OCI-LY1 (cell line): ENCODE results near the gene LATS2.

Experiments
- H2AFZ ChIP-seq: fragments of 200-600 bp; sonication (generic), shearing (Covaris generic); 2 replicates; pipeline ENCODE4 v1.6.0; 2014; ENCODE audit warnings: antibody characterized with exemption, mild to moderate bottlenecking, low read length
- H3F3A ChIP-seq: fragments of 200-600 bp; sonication (generic), shearing (Covaris generic); 2 replicates; pipeline ENCODE4 v1.6.0; 2014; ENCODE audit warnings: mild to moderate bottlenecking, antibody characterized with exemption, low read length, moderate library complexity; ENCODE audit not compliant: insufficient read depth
- H3K27ac ChIP-seq: fragments of 200-600 bp; sonication (generic); 2 replicates; pipeline ENCODE4 v1.5.1; 2014; ENCODE audit warnings: low read length, mixed run types, mild to moderate bottlenecking, low read depth; ENCODE audit not compliant: poor library complexity, severe bottlenecking
- H3K27me3 ChIP-seq: fragments of 200-600 bp; sonication (generic); 2 replicates; pipeline ENCODE4 v1.6.0; 2014; ENCODE audit warnings: antibody characterized with exemption, mild to moderate bottlenecking, low read length, moderate library complexity; ENCODE audit not compliant: insufficient read depth
- H3K36me3 ChIP-seq: fragments of 200-600 bp; sonication (generic); 2 replicates; pipeline ENCODE4 v1.6.1; 2014; ENCODE audit warnings: mild to moderate bottlenecking, antibody characterized with exemption, low read length, moderate library complexity, mixed read lengths; ENCODE audit not compliant: insufficient read depth
- H3K4me1 ChIP-seq: fragments of 200-600 bp; sonication (generic); 2 replicates; pipeline ENCODE4 v1.5.1; 2014; ENCODE audit warnings: mild to moderate bottlenecking, low read length, moderate library complexity; ENCODE audit not compliant: insufficient read depth, severe bottlenecking
- H3K4me2 ChIP-seq: fragments of 200-600 bp; sonication (generic), shearing (Covaris generic); 2 replicates; pipeline ENCODE4 v1.6.1; 2014; ENCODE audit warnings: low read length
- H3K4me3 ChIP-seq: fragments of 200-600 bp; sonication (generic); 2 replicates; pipeline ENCODE4 v1.5.1; 2014; ENCODE audit warnings: low read length, low read depth, mild to moderate bottlenecking, mixed read lengths; ENCODE audit not compliant: poor library complexity, severe bottlenecking
- H3K79me2 ChIP-seq: fragments of 200-600 bp; shearing (Covaris generic); 2 replicates; pipeline ENCODE4 v1.6.1; 2016; ENCODE audit warnings: mixed run types, low read length, mixed read lengths; ENCODE audit not compliant: insufficient read depth
- H3K9ac ChIP-seq: fragments of 200-600 bp; sonication (generic), shearing (Covaris generic); 2 replicates; pipeline ENCODE4 v1.6.1; 2014; ENCODE audit warnings: mild to moderate bottlenecking, low read length, mixed read lengths
- H3K9me2 ChIP-seq: fragments of 200-600 bp; sonication (generic), shearing (Covaris generic); 2 replicates; pipeline ENCODE4 v1.6.1; 2014; ENCODE audit warnings: low read depth, mild to moderate bottlenecking, low read length, mixed read lengths
- H3K9me3 ChIP-seq: fragments of 200-600 bp; shearing (Covaris generic); 2 replicates; pipeline ENCODE4 v1.6.1; 2014; ENCODE audit warnings: low read length, mixed read lengths
- H4K20me1 ChIP-seq: fragments of 200-600 bp; sonication (generic), shearing (Covaris generic); 2 replicates; pipeline ENCODE4 v1.6.0; 2016; ENCODE audit warnings: mild to moderate bottlenecking, low read length; ENCODE audit not compliant: insufficient read depth
- EZH2 ChIP-seq: fragments of 200-600 bp; sonication (generic), shearing (Covaris generic); IDR thresholded peaks from 2 replicates; pipeline ENCODE4 v1.8.0; 2017; ENCODE audit warnings: borderline replicate concordance, mixed run types, mild to moderate bottlenecking, antibody characterized with exemption, low read length, moderate library complexity, mixed read lengths
- TF ChIP-seq, protein P1 (sequence below): fragments of 200-600 bp; sonication (generic), shearing (Covaris generic); IDR thresholded peaks from 2 replicates; pipeline ENCODE4 v1.5.1; 2017; ENCODE audit warnings: mild to moderate bottlenecking, antibody characterized with exemption, low read length, moderate library complexity, mixed read lengths

LATS2 gene

GRCh38 chr13:20983386-20983785 is 78.0 kb downstream of the LATS2 start:
- Histone ChIP-seq H3K4me3 (no peak overlapping the region), H2AFZ (no peak overlapping the region), H3K9me2 (no peaks in the 10 kb centered on the region), H3K27me3 (no peaks in the 10 kb centered on the region), H3K79me2 (no peaks in the 10 kb centered on the region), H4K20me1 (no peaks in the 10 kb centered on the region), H3K9ac (no peak overlapping the region), H3K4me1 (peaks cover 5% of the 10 kb centered on the region), H3K36me3 (no peaks in the 10 kb centered on the region), H3K27ac (no peak overlapping the region), H3K4me2 (no peak overlapping the region), H3F3A (no peaks in the 10 kb centered on the region), H3K9me3 (no peaks in the 10 kb centered on the region)
- TF ChIP-seq EZH2, result no peak
- TF ChIP-seq, protein P1, sequence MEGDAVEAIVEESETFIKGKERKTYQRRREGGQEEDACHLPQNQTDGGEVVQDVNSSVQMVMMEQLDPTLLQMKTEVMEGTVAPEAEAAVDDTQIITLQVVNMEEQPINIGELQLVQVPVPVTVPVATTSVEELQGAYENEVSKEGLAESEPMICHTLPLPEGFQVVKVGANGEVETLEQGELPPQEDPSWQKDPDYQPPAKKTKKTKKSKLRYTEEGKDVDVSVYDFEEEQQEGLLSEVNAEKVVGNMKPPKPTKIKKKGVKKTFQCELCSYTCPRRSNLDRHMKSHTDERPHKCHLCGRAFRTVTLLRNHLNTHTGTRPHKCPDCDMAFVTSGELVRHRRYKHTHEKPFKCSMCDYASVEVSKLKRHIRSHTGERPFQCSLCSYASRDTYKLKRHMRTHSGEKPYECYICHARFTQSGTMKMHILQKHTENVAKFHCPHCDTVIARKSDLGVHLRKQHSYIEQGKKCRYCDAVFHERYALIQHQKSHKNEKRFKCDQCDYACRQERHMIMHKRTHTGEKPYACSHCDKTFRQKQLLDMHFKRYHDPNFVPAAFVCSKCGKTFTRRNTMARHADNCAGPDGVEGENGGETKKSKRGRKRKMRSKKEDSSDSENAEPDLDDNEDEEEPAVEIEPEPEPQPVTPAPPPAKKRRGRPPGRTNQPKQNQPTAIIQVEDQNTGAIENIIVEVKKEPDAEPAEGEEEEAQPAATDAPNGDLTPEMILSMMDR, result no peak

DNA sequence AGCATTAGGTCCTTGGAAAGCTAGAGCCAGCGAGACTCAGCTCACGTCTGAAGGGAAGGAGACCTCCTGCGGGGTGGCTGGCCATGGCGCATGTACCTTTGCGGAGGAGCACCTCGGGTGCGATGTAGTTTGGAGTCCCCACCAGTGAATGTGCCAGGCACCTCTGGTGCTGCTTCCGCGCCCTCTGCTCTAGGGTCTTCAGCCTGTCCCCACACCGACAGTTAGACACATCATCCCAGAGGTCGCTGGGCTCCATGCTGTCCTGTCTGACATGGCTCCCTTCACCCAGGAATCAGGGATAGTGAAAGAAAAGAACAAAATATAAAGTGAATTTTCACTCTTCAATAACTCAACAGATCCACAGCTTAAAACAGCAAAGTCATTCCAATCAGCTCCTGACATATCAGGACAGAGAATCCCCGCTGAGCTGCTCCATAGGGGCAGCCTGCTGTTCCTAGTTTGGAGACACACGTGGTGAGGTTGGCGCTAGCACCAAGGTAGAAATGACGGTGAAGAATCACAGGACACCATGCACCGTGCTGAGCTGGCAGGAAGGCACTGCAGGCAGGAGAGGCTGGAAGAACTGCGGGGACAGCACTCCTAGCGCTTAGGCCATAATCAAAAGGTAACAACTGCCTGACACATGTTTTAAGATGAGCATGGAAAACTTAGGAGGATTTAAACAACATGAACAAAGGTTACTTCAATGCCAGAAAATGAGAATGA is 79.9 kb downstream of the LATS2 start:
- H3K9ac ChIP-seq, result no peak overlapping the region
- H4K20me1 ChIP-seq, result no peaks in the 10 kb centered on the region
- TF ChIP-seq, protein P1, result no peak
- TF ChIP-seq EZH2, result no peak
- no peaks in the 10 kb centered on the region for H3K36me3 ChIP-seq
- no peak overlapping the region for H3K4me3 ChIP-seq
- no peaks in the 10 kb centered on the region for H3F3A ChIP-seq
- H2AFZ ChIP-seq, result no peak overlapping the region
- no peaks in the 10 kb centered on the region for H3K79me2 ChIP-seq
- no peak overlapping the region for H3K27ac ChIP-seq
- H3K9me2 ChIP-seq, result no peaks in the 10 kb centered on the region
- H3K4me1 ChIP-seq, result peaks cover 5% of the 10 kb centered on the region
- H3K9me3 ChIP-seq, result no peaks in the 10 kb centered on the region
- H3K27me3 ChIP-seq, result no peaks in the 10 kb centered on the region
- H3K4me2 ChIP-seq, result no peak overlapping the region

GRCh38 chr13:20980899-20981298 is 80.5 kb downstream of the LATS2 start:
- no peaks in the 10 kb centered on the region for H3K36me3 ChIP-seq
- no peak overlapping the region for H3K4me3 ChIP-seq
- H3K79me2 ChIP-seq, result no peaks in the 10 kb centered on the region

More at GRCh38 chr13:20980899-20981298, 80.5 kb downstream of the LATS2 start:
- H4K20me1 ChIP-seq, result no peaks in the 10 kb centered on the region
- TF ChIP-seq EZH2, result no peak
- TF ChIP-seq, protein P1, result no peak
- H3K27me3 ChIP-seq, result no peaks in the 10 kb centered on the region
- no peak overlapping the region for H2AFZ ChIP-seq
- H3K27ac ChIP-seq, result no peak overlapping the region
- no peaks in the 10 kb centered on the region for H3F3A ChIP-seq
- H3K4me1 ChIP-seq, result peaks cover 5% of the 10 kb centered on the region
- H3K4me2 ChIP-seq, result no peak overlapping the region
- no peaks in the 10 kb centered on the region for H3K9me2 ChIP-seq
- no peak overlapping the region for H3K9ac ChIP-seq
- no peaks in the 10 kb centered on the region for H3K9me3 ChIP-seq
